Measurements from ENCODE around the gene ITPRIPL2.

Gene ITPRIPL2

DNA sequence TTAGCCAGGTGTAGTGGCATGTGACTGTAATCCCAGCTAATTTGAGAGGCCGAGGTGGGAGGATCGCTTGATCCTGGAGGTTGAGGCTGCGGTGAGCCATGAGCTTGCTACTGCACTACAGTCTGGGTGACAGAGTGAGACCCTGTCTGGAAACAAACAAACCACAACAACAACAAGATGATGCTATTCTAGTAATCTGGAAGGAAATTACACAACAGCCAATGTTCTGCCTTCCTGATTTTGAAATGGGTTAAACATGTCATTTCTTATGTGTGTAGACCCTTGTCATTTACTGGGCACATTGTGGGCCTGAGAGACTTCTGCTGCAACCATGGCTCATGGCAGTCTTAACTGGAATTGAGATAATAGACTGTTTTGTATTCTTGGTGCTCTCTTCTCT, 40.4 kb upstream of the ITPRIPL2 start:
- in situ Hi-C loops (cut with HindIII; ENCODE audit: low sequenced_read_pairs): no loop called here
- no peak for DNase-seq (ENCODE audit: low read depth)
- TF ChIP-seq, protein P1, sequence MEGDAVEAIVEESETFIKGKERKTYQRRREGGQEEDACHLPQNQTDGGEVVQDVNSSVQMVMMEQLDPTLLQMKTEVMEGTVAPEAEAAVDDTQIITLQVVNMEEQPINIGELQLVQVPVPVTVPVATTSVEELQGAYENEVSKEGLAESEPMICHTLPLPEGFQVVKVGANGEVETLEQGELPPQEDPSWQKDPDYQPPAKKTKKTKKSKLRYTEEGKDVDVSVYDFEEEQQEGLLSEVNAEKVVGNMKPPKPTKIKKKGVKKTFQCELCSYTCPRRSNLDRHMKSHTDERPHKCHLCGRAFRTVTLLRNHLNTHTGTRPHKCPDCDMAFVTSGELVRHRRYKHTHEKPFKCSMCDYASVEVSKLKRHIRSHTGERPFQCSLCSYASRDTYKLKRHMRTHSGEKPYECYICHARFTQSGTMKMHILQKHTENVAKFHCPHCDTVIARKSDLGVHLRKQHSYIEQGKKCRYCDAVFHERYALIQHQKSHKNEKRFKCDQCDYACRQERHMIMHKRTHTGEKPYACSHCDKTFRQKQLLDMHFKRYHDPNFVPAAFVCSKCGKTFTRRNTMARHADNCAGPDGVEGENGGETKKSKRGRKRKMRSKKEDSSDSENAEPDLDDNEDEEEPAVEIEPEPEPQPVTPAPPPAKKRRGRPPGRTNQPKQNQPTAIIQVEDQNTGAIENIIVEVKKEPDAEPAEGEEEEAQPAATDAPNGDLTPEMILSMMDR (IDR thresholded peaks at IDR 0.05; ENCODE audit: low read depth, low read length, missing control alignments): no peak

DNA sequence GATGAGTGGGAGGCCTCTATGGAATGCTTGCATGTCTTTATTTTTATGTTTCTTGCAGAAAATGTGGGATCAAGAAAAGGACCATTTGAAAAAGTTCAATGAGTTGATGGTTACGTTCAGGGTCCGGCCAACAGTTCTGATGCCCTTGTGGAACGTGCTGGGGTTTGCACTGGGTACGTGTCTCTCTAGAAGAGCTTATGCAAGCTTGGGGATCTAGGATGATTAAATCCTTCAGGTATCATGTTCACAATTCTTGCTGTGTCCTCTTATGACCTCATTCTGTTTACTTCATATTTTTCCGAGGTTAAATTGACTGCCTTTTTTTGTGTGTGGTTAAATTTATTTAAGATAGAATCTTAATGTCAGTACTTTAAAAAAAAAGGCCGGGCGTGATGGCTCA, 39.9 kb upstream of the ITPRIPL2 start:
- DNase-seq (ENCODE audit: low read depth): no peak
- in situ Hi-C loops (cut with HindIII; ENCODE audit: low sequenced_read_pairs): no loop called here
- TF ChIP-seq, protein P1 (IDR thresholded peaks at IDR 0.05; ENCODE audit: low read depth, low read length, missing control alignments): no peak
- H3K4me3 ChIP-seq (ENCODE audit: low read depth, low read length): no peak overlapping the region

More for the DNA sequence above, 40.4 kb upstream of the ITPRIPL2 start:
- no peak overlapping the region for H3K4me3 ChIP-seq (ENCODE audit: low read depth, low read length)

DNA sequence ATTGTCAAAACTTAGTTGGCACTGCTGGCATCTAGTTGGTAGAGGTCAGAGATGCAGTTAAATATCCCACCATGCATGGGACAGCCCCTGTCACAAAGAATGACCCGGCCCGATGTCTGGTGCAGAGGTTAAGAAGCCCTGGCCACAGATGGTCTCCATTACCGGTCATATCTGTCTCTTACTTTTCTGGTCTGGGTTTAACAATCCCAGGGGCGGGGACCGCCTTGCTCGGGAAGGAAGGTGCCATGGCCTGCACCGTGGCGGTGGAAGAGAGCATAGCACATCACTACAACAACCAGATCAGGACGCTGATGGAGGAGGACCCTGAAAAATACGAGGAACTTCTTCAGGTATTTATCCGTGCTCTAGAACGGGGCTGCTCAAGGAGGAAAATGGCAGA, 38.3 kb upstream of the ITPRIPL2 start:
- in situ Hi-C loops (cut with HindIII; ENCODE audit: low sequenced_read_pairs): loop anchor here (25.0 kb wide), 1 partner anchor 287 kb away; no protein-coding TSS in a partner anchor
- no peak overlapping the region for H3K4me3 ChIP-seq (ENCODE audit: low read depth, low read length)
- TF ChIP-seq, protein P1 (IDR thresholded peaks at IDR 0.05; ENCODE audit: low read depth, low read length, missing control alignments): no peak
- no peak for DNase-seq (ENCODE audit: low read depth)

DNA sequence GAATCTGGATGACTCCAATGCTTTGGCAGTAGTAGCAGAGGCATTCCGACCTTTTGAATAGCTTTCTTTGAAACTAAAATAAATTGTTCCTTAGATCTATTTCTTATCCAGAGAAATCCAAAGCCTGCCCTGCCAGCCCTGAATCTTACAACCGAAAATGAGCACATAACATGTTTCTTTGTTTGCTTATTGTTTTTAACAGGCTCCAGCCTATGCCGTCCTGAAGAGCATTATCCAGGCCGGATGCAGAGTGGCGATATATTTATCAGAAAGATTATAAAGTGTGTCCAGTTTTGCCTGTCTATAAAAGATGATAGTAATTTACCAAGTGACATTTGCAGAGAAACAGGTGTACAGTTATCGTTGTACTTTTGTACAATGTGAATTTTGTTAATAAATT, 35.9 kb upstream of the ITPRIPL2 start:
- DNase-seq (ENCODE audit: low read depth): no peak
- in situ Hi-C loops (cut with HindIII; ENCODE audit: low sequenced_read_pairs): loop anchor here (25.0 kb wide), 1 partner anchor 284 kb away; no protein-coding TSS in a partner anchor
- TF ChIP-seq, protein P1 (IDR thresholded peaks at IDR 0.05; ENCODE audit: low read depth, low read length, missing control alignments): no peak
- no peak overlapping the region for H3K4me3 ChIP-seq (ENCODE audit: low read depth, low read length)

DNA sequence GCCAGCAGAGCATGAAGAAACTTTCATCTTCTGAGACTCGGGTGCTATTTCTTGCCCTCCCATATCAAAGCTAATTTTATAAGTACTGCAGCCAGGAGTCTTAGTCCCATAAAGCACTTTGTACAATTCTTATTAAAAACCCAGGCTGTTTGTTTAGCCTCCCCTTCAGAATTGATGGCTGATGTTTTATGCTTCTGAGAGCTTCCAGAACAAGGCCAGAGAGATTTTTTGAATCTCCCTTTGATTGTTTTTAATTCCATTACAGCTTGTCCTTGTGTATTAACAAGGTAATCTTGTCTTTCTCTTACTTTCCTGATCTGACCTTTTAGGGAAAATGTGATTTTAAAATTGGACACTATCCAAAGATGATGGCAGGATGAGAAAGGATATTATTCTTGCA, 30.1 kb upstream of the ITPRIPL2 start:
- TF ChIP-seq, protein P1 (IDR thresholded peaks at IDR 0.05; ENCODE audit: low read depth, low read length, missing control alignments): no peak
- H3K4me3 ChIP-seq (ENCODE audit: low read depth, low read length): no peak overlapping the region
- DNase-seq (ENCODE audit: low read depth): no peak
- in situ Hi-C loops (cut with HindIII; ENCODE audit: low sequenced_read_pairs): loop anchor here (25.0 kb wide), 1 partner anchor 279 kb away; no protein-coding TSS in a partner anchor

DNA sequence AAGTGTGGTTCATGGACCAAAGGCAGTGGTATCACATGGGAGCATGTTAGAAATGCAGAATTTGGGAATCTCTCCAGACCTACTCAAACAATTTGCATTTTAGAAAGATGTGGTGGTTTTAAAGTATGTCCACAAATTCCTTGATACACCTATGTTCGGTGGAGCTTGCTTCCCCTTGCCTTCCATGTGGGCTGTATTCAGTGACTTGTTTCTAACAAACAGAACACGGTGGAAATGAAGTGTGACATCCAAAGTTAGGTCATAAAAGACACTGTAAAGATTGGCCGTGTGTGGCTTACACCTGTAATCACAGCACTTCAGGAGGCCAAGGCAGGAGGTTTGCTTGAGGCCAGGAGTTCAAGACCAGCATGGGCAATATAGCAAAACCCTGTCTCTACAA, 29.6 kb upstream of the ITPRIPL2 start:
- no peak overlapping the region for H3K4me3 ChIP-seq (ENCODE audit: low read depth, low read length)
- TF ChIP-seq, protein P1 (IDR thresholded peaks at IDR 0.05; ENCODE audit: low read depth, low read length, missing control alignments): no peak
- DNase-seq (ENCODE audit: low read depth): no peak
- in situ Hi-C loops (cut with HindIII; ENCODE audit: low sequenced_read_pairs): loop anchor here (25.0 kb wide), 1 partner anchor 278 kb away; no protein-coding TSS in a partner anchor

Measured in astrocyte of the cerebellum (primary cell).